PC-3 (cell line): ENCODE data around the gene TAOK3. TPM values are rescaled to one million over a fixed set of nuclear protein-coding genes. Genes with fewer than 3 reads are reported as not detected.
"Not testable (repeated sequence)": the region's sequence is repeated elsewhere in the genome, so short reads cannot be mapped to it uniquely, and the experiment has no call there.

Experiments
- ATAC-seq: fragments of 200-7000 bp; cut with Tn5 transposase; 2 replicates; pipeline ENCODE4 v1.9.1; 2020; ENCODE audit warnings: mild to moderate bottlenecking, moderate library complexity
- BruUV-seq: library from RNA; stranded (reverse); fragments of 400-500 nt; replicated peaks from 2 replicates; lab custom pipeline; 2021; lab: Mats Ljungman, UMichigan
- CTCF ChIA-PET: fragments of 300-600 bp; sonication (Branson Sonifier 250); formaldehyde crosslinking; loops from one replicate; lab custom pipeline; 2022; ENCODE audit warnings: antibody characterized with exemption; lab: Charles Lee
- POLR2A ChIA-PET: fragments of 300-600 bp; sonication (Branson Sonifier 250); formaldehyde crosslinking; loops from one replicate; lab custom pipeline; 2022; ENCODE audit warnings: antibody characterized with exemption; ENCODE audit not compliant: unreplicated experiment; lab: Charles Lee
- DNase-seq: peaks from one replicate; pipeline ENCODE4 v3.0.0-alpha.2; 2015
- H2AFZ ChIP-seq: fragments of 300-600 bp; sonication (generic); 2 replicates; pipeline ENCODE4 v1.6.0; 2016; ENCODE audit warnings: antibody characterized with exemption, low read length
- H3F3A ChIP-seq: fragments of 300-600 bp; sonication (generic); one replicate; pipeline ENCODE4 v1.6.0; 2017; ENCODE audit warnings: antibody characterized with exemption, low read length, control low read depth, mild to moderate bottlenecking; ENCODE audit not compliant: unreplicated experiment
- H3K27ac ChIP-seq: fragments of 300-600 bp; sonication (generic); 2 replicates; pipeline ENCODE4 v1.5.1; 2016; ENCODE audit warnings: mild to moderate bottlenecking, low read length
- H3K27me3 ChIP-seq: fragments of 300-600 bp; sonication (generic); 2 replicates; pipeline ENCODE4 v1.6.1; 2016; ENCODE audit warnings: low read length, mixed read lengths
- H3K36me3 ChIP-seq: fragments of 300-600 bp; sonication (generic); 2 replicates; pipeline ENCODE4 v1.6.1; 2016; ENCODE audit warnings: low read depth, mixed run types, low read length, mixed read lengths
- H3K4me1 ChIP-seq: fragments of 300-600 bp; sonication (generic); 2 replicates; pipeline ENCODE4 v1.5.1; 2016; ENCODE audit warnings: low read length; ENCODE audit not compliant: insufficient read depth
- H3K4me2 ChIP-seq: fragments of 300-600 bp; sonication (generic); 2 replicates; pipeline ENCODE4 v1.6.0; 2016; ENCODE audit warnings: low read length
- H3K4me3 ChIP-seq: fragments of 300-600 bp; sonication (generic); 2 replicates; pipeline ENCODE4 v1.5.1; 2016; ENCODE audit warnings: mild to moderate bottlenecking, low read length, mixed read lengths
- H3K79me2 ChIP-seq: fragments of 300-600 bp; sonication (generic); 2 replicates; pipeline ENCODE4 v1.6.1; 2017; ENCODE audit warnings: low read length, mixed read lengths
- H3K9ac ChIP-seq: fragments of 300-600 bp; sonication (generic); 2 replicates; pipeline ENCODE4 v1.6.0; 2016; ENCODE audit warnings: mild to moderate bottlenecking, low read length
- H3K9me2 ChIP-seq: fragments of 300-600 bp; sonication (generic); replicated peaks from 2 replicates; pipeline ENCODE4 v1.6.1; 2016; ENCODE audit warnings: mixed run types, low read length, mixed read lengths
- H3K9me3 ChIP-seq: fragments of 300-600 bp; sonication (generic); 2 replicates; pipeline ENCODE4 v1.6.1; 2016; ENCODE audit warnings: low read length, mixed read lengths
- H4K20me1 ChIP-seq: fragments of 300-600 bp; sonication (generic); 2 replicates; pipeline ENCODE4 v1.6.1; 2016; ENCODE audit warnings: low read length, mixed read lengths
- CTCF ChIP-seq: fragments of 300-600 bp; sonication (generic); conservative IDR thresholded peaks from 2 replicates; pipeline ENCODE4 v1.5.1; 2017; ENCODE audit warnings: antibody characterized with exemption, low read depth, mild to moderate bottlenecking, low read length
- EZH2 ChIP-seq: fragments of 300-600 bp; sonication (generic); IDR thresholded peaks from one replicate; pipeline ENCODE4 v1.6.1; 2017; ENCODE audit warnings: antibody characterized with exemption, mild to moderate bottlenecking, low read length; ENCODE audit not compliant: unreplicated experiment
- EZH2phosphoT487 ChIP-seq: fragments of 300-600 bp; sonication (generic); IDR thresholded peaks from 2 replicates; pipeline ENCODE4 v1.6.1; 2018; ENCODE audit warnings: mild to moderate bottlenecking, antibody characterized with exemption, low read length, borderline replicate concordance
- intact Hi-C: fragments of 100-400 bp; cut with micrococcal nuclease; formaldehyde crosslinking; loops from 2 replicates; pipeline ENCODE4 v1.9.0; 2023
- total RNA-seq: library from RNA; depleted of rRNA; stranded (reverse); fragments of >200 nt; gene quantifications from 2 replicates; pipeline ENCODE4 v1.2.3, GENCODE V29; 2014

The TAOK3 gene
- total RNA-seq, 1 experiment from 2014 or later: 27.9 TPM

- H3F3A ChIP-seq: no peaks in the 10 kb centered on the region
- H3K27ac ChIP-seq: no peak overlapping the region
- H3K4me3 ChIP-seq: no peak overlapping the region
- no peaks in the 10 kb centered on the region for H3K36me3 ChIP-seq
- no peaks in the 10 kb centered on the region for H3K9me2 ChIP-seq
- no peak overlapping the region for H3K4me2 ChIP-seq
- no TSS peak for BruUV-seq
- ChIA-PET CTCF (no interaction called here), POLR2A (no interaction called here)
- ATAC-seq: no peak
- no peaks in the 10 kb centered on the region for H4K20me1 ChIP-seq
- no peaks in the 10 kb centered on the region for H3K27me3 ChIP-seq
- no peak overlapping the region for H2AFZ ChIP-seq
- TF ChIP-seq CTCF: no peak
- no peak for TF ChIP-seq EZH2
- TF ChIP-seq EZH2phosphoT487: no peak
- no peak for DNase-seq
- intact Hi-C loops: no loop called here
- peaks cover 20% of the 10 kb centered on the region for H3K79me2 ChIP-seq
- H3K4me1 ChIP-seq: peaks cover 33% of the 10 kb centered on the region
- H3K9ac ChIP-seq: no peak overlapping the region
- no peaks in the 10 kb centered on the region for H3K9me3 ChIP-seq
These were observed 17.8 kb downstream of the TAOK3 start for GRCh38 chr12:118354903-118355302.

GRCh38 chr12:118354503-118354902, 18.2 kb downstream of the TAOK3 start:
- intact Hi-C loops: not testable (repeated sequence)

GRCh38 chr12:118353721-118354120, 19.0 kb downstream of the TAOK3 start:
- Histone ChIP-seq H3K36me3 (no peaks in the 10 kb centered on the region), H2AFZ (no peak overlapping the region), H3K4me3 (no peak overlapping the region), H3K9ac (no peak overlapping the region), H3K9me2 (no peaks in the 10 kb centered on the region), H3K4me2 (no peak overlapping the region), H4K20me1 (no peaks in the 10 kb centered on the region), H3K4me1 (peaks cover 23% of the 10 kb centered on the region), H3F3A (no peaks in the 10 kb centered on the region), H3K79me2 (peaks cover 8% of the 10 kb centered on the region), H3K27me3 (no peaks in the 10 kb centered on the region), H3K9me3 (no peaks in the 10 kb centered on the region), H3K27ac (no peak overlapping the region)
- no peak for TF ChIP-seq CTCF
- TF ChIP-seq EZH2: no peak
- TF ChIP-seq EZH2phosphoT487: no peak
- intact Hi-C loops: no loop called here
- ChIA-PET POLR2A (no interaction called here), CTCF (no interaction called here)
- no TSS peak for BruUV-seq
- no peak for DNase-seq
- ATAC-seq: no peak

More at GRCh38 chr12:118354503-118354902, 18.2 kb downstream of the TAOK3 start:
- H3K4me2 ChIP-seq, H3K9me3 ChIP-seq, H3K4me3 ChIP-seq, H4K20me1 ChIP-seq, POLR2A ChIA-PET, H3K9me2 ChIP-seq, H3K27ac ChIP-seq, DNase-seq, H3K9ac ChIP-seq, CTCF ChIA-PET, H3F3A ChIP-seq, H2AFZ ChIP-seq, H3K27me3 ChIP-seq, ATAC-seq, BruUV-seq, H3K36me3 ChIP-seq: not testable (repeated sequence)
- Histone ChIP-seq H3K79me2 (peaks cover 16% of the 10 kb centered on the region), H3K4me1 (peaks cover 31% of the 10 kb centered on the region)
